ENCODE results near the gene EEF1AKMT4.

EEF1AKMT4 gene

DNA sequence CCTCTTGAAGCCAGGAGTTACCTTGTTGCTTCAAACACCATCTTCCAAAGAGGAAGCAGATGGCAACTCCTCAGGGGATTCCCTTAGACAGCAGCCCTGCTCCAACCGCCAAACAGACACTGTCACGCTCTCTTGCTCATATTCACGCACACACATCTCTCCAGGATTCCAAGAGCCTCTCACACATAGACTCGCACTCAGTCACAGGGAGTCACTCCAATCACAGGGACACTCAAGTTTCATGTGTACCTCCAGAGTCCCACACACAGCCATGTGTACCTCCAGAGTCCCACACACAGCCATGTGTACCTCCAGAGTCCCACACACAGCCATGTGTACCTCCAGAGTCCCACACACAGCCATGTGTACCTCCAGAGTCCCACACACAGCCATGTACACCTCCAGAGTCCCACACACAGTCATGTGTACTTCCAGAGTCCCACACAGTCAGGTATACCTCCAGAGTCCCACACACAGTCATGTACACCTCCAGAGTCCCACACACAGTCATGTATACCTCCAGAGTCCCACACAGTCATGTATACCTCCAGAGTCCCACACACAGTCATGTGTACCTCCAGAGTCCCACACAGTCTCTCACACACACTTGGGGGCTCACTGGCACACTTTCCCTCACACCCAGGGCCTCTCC, 14.0 kb upstream of the EEF1AKMT4 start:
- FAIRE-seq (no peak), DNase-seq (ENCODE audit: insufficient read length, low spot score) (no peak)

DNA sequence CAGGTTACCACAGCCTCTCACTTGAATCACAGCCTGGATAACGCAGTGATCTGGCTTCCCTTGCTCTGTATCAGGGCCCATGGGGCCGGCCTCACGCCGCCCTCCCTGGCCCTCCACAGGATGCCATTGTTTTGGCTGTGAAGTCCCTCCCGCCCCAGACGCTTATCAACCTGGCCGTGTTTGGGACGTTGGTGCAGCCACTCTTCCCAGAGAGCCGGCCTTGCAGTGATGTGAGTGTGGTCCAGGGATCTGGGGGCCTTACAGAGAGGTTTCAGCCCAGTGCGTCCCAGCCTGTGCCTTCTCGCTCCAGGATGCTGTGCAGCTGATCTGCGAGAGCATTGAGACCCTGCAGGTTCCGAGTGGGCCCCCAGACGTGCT, 13.4 kb upstream of the EEF1AKMT4 start:
- FAIRE-seq (no peak), DNase-seq (ENCODE audit: insufficient read length, low spot score) (no peak)

GRCh38 chr3:184236636-184237035, 12.8 kb upstream of the EEF1AKMT4 start:
- FAIRE-seq, result no peak
- DNase-seq (ENCODE audit: insufficient read length, low spot score), result no peak

DNA sequence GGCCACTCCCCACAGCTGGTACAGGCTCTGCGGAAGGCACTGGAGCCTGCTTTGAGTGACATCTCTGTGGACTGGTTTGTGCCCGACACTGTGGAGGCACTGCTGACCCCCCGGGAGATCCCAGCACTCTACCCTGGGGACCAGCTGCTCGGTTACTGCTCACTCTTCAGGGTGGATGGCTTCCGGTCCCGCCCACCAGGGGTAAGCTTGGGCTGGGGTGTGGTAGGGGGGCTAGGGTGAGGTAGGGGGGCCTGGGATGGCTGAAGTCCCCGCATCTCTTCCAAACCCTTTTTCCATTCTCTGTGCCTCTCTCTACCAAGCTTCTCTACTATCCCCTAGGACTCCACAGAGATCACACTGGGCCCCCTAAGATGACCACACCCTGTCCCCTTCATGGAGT, 12.3 kb upstream of the EEF1AKMT4 start:
- FAIRE-seq (no peak), DNase-seq (ENCODE audit: insufficient read length, low spot score) (no peak)

DNA sequence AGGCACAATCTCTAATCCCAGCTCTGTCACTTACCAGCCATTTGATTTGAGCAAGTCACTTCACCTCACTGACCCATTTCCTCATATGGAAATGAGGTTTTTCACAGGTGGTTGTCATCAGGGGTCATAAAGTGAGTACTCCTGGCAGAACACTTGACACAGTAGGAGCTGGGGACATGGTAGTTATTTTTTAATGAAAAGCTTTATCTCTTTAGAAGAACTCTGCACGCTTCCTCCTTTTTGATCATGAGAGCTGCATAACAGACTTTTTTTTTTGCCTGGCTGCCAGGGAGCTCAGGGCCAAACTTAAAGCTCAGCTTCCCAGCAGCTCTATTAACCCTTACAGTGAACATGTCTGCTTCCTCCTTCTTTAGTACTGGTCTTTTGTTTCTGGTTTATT, 11.7 kb upstream of the EEF1AKMT4 start:
- FAIRE-seq (no peak), DNase-seq (ENCODE audit: insufficient read length, low spot score) (no peak)

DNA sequence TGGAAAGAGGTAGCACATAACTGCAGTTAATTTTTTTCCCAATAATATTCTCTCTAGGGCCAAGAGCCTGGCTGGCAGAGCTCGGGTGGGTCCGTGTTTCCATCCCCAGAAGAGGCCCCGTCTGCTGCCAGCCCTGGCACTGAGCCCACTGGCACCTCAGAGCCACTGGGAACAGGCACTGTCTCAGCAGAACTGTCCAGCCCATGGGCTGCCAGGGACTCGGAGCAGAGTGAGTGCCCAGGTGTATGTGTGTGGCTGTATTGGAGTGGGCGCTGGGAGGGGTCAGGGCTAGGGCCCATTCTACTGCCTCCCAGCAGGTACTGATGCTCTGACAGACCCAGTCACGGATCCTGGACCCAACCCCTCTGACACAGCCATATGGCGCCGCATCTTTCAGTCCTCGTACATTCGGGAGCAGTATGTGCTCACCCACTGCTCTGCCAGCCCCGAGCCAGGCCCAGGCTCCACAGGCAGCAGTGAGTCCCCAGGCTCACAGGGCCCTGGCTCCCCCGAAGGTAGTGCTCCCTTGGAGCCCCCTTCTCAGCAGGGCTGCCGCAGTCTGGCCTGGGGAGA, 11.1 kb upstream of the EEF1AKMT4 start:
- no peak for FAIRE-seq

DNA sequence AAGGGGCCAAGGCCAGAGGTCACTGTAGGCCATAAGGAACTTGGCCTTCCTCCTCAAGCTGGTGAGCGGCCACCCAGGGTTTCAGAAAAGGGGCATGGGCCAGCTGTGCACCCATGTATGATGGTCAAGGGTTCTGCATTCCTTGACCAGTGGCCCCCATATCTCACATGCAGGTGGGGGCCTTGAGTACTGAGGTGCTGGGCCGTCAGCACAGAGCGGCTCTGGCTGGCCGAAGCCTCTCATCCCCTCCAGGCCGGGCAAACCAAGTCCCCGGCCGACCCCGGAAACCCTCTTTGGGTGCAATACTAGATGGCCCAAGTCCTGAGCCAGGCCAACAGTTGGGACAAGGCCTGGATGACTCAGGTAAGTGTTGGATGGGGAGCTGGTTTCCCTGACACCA, 10.3 kb upstream of the EEF1AKMT4 start:
- FAIRE-seq (no peak), DNase-seq (ENCODE audit: insufficient read length, low spot score) (no peak)

More for the DNA sequence above, 11.1 kb upstream of the EEF1AKMT4 start:
- DNase-seq (ENCODE audit: insufficient read length, low spot score), result no peak

DNA sequence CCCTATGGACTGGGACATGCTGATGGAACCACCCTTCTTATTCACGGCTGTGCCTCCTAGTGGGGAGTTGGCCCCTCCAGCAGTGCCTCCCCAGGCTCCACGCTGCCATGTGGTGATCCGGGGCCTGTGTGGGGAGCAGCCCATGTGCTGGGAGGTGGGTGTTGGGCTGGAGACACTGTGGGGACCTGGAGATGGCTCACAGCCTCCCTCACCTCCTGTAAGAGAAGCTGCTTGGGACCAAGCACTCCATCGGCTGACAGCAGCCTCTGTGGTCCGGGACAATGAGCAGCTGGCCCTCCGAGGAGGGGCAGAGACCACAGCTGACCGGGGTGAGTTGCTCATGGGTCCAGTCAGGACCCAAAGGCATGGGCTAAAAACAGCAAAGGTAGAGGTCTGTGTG, 9.8 kb upstream of the EEF1AKMT4 start:
- no peak for DNase-seq (ENCODE audit: insufficient read length, low spot score)
- no peak for FAIRE-seq

- DNase-seq (ENCODE audit: insufficient read length, low spot score), result no peak
- FAIRE-seq, result no peak
Measured at GRCh38 chr3:184240384-184241140, 8.9 kb upstream of the EEF1AKMT4 start.

DNA sequence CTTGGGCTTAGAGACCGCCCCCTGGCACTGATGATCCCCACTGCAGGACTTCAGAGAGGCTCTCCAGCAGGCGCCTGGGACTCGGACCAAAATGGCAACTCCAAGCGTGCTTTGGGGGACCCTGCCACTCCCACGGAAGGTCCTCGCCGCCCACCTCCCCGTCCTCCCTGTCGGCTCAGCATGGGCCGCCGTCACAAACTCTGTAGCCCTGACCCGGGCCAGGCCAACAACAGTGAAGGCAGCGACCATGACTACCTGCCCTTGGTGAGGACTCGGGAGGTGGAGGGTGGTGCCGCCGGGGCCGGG, 8.4 kb upstream of the EEF1AKMT4 start:
- no peak for FAIRE-seq

GRCh38 chr3:184241447-184242296, 7.8 kb upstream of the EEF1AKMT4 start:
- FAIRE-seq, result no peak
- DNase-seq (ENCODE audit: insufficient read length, low spot score), result no peak

More for the DNA sequence above, 8.4 kb upstream of the EEF1AKMT4 start:
- DNase-seq (ENCODE audit: insufficient read length, low spot score), result no peak

GRCh38 chr3:184242297-184242685, 7.2 kb upstream of the EEF1AKMT4 start:
- FAIRE-seq (no peak), DNase-seq (ENCODE audit: insufficient read length, low spot score) (no peak)

- FAIRE-seq, result peak; percentile 78
Measured at GRCh38 chr3:184248454-184249411, 739 bp upstream of the EEF1AKMT4 start, which contains the start of gene ALG3. Gene ALG3, minus strand, starts transcription at chr3:184248962. Its CDS starts 22 bp downstream, at chr3:184248940.

DNA sequence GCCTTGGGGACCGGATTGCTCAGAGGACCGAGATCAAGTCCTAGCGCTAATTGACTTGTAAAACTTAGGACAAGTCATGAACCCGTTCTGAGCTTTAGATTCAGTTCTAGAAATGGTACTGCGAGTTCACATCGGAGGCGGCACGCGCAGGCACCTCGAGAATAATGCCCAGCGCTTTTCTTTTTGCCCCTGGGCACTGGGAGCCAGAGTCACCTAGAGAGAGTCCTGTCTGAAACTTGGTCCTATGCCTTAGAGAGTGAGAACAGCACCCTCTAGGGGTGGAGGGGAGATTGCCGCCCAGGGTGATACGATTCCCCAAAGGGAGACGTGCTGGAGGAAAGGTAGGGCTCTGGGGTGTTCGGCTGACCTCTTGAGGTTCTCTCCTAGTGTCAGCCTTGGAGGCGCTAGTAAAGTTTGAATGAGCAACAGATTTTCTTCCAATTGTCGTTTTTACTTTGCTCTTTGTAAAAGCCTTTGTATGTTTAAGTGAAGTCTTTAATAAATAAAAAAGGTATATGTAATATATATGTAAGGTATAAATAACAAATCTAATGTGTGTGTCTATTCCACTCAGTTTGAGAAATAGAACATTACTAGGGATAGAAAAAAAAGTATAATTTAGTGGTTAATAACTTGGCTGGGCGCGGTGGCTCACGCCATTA, 826 bp downstream of the EEF1AKMT4 start:
- peak; percentile 84 for FAIRE-seq
- peak; percentile 90 for DNase-seq (ENCODE audit: insufficient read length, low spot score)

More at GRCh38 chr3:184248454-184249411, 739 bp upstream of the EEF1AKMT4 start, which contains the start of gene ALG3:
- DNase-seq (ENCODE audit: insufficient read length, low spot score), result peak; percentile 86

GRCh38 chr3:184255291-184256039, 6.0 kb downstream of the EEF1AKMT4 start:
- FAIRE-seq (no peak), DNase-seq (ENCODE audit: insufficient read length, low spot score) (no peak)

DNA sequence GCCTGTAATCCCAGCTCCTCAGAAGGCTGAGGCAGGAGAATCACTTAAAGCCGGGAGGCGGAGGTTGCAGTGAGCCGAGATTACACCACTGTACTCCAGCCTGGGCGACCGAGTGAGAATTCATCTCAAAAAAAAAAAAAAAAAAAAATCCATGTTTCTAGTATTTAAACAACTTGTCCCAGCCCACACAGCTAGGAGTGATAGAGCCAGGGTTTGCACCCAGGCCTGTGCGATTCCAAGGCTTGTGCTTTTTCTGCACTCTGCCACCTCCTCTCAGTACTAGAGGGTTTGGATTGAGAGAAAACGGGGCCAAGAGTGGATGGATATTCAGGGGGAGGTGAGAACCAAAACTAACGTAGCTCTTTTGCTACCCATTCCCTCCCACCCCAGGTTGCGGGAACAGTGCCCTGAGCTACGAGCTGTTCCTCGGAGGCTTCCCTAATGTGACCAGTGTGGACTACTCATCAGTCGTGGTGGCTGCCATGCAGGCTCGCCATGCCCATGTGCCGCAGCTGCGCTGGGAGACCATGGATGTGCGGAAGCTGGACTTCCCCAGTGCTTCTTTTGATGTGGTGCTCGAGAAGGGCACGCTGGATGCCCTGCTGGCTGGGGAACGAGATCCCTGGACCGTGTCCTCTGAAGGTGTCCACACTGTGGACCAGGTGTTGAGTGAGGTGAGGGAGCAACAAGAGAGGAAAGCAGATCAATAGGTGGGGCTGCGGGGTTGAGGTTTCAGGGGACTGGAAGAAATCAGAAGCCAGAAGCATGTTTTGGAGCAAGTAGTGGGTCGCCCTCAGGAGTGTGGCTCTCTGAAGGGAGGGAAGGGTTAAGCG, 7.8 kb downstream of the EEF1AKMT4 start:
- no peak for DNase-seq (ENCODE audit: insufficient read length, low spot score)
- FAIRE-seq, result no peak

DNA sequence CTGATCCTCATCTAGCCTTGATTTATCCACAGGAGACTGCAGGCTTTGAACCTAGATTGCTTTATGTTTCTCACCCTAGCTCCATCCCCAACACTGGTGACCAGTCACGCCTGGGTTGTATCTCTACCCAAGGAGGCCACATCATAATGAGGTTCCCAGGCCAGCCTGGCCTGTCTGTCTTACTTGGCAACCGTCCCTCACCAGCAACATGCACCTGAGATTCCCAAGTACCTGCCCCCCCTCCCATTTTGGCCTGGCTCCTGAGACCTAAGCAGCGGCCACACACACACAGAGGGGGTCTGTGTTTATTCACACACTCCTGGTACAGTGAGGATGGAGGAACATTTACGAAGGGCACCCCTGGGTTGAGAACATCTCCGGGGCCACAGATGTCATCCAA, 9.5 kb downstream of the EEF1AKMT4 start:
- FAIRE-seq (no peak), DNase-seq (ENCODE audit: insufficient read length, low spot score) (no peak)

- FAIRE-seq (no peak), DNase-seq (ENCODE audit: insufficient read length, low spot score) (no peak)
Measured at GRCh38 chr3:184259396-184259877, 10.0 kb downstream of the EEF1AKMT4 start.
